ENCODE data around the gene USHBP1. TPM values are rescaled to one million over a fixed set of nuclear protein-coding genes. Genes with fewer than 3 reads are reported as not detected.

The USHBP1 gene
- total and polyA plus RNA-seq, 2 of the 13 experiments (the other 11 are each of a cell fraction or from before 2014, with no cell fraction given), result 0.15 to 1.5 TPM

DNA sequence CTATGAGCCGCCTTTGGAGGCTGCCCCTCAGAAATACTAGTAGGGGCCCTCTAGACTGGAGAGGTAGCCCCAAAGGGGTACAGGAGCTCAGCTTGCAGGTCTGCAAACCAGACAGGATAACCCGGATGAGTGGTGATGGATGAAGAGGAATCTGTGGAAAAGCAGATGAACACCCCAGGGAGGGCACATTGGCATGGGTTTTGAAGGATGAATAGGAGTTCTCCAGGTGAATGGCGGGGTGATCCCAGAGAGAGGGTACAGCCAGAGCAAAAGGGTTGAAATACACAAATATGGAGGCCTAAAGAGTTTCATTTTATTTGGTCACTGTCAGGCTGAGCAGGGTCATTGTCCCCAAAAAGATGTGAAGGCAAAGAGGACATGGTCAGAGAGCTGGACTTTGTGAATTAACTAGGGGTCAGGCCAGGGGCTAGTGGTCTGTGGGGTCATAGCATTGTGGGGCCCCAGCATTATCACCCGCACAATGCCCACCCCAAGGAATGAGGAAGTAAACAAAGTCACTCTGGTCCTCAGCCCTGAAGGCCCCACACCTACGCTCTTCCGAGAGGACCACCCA is 23.6 kb downstream of the USHBP1 start (continued):
- TF ChIP-seq GFI1 (CRISPR knock-in tag; IDR thresholded peaks at IDR 0.05; ENCODE audit: borderline replicate concordance) (no peak), ZNF335 (CRISPR knock-in tag; IDR thresholded peaks at IDR 0.05) (no peak), MAFF (IDR thresholded peaks at IDR 0.05; ENCODE audit: low read depth, low read length) (no peak), ZNF629 (CRISPR knock-in tag; conservative IDR thresholded peaks at IDR 0.05) (no peak), ZFP36L1 (CRISPR knock-in tag; IDR thresholded peaks at IDR 0.05) (no peak), AGO1 (IDR thresholded peaks at IDR 0.05; ENCODE audit: low read depth, low read length, poor library complexity, severe bottlenecking) (no peak), ADNP (CRISPR knock-in tag; IDR thresholded peaks at IDR 0.05) (no peak), ZFP36L2 (CRISPR knock-in tag; IDR thresholded peaks at IDR 0.05) (no peak), ZNF563 (CRISPR knock-in tag; IDR thresholded peaks at IDR 0.05) (no peak), CHD4 (IDR thresholded peaks at IDR 0.05; ENCODE audit: borderline replicate concordance, low read length) (no peak)
- TF ChIP-seq, protein P1, sequence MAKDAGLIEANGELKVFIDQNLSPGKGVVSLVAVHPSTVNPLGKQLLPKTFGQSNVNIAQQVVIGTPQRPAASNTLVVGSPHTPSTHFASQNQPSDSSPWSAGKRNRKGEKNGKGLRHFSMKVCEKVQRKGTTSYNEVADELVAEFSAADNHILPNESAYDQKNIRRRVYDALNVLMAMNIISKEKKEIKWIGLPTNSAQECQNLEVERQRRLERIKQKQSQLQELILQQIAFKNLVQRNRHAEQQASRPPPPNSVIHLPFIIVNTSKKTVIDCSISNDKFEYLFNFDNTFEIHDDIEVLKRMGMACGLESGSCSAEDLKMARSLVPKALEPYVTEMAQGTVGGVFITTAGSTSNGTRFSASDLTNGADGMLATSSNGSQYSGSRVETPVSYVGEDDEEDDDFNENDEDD (CRISPR knock-in tag; IDR thresholded peaks at IDR 0.05; ENCODE audit: borderline replicate concordance), result no peak
- TF ChIP-seq, protein P2, sequence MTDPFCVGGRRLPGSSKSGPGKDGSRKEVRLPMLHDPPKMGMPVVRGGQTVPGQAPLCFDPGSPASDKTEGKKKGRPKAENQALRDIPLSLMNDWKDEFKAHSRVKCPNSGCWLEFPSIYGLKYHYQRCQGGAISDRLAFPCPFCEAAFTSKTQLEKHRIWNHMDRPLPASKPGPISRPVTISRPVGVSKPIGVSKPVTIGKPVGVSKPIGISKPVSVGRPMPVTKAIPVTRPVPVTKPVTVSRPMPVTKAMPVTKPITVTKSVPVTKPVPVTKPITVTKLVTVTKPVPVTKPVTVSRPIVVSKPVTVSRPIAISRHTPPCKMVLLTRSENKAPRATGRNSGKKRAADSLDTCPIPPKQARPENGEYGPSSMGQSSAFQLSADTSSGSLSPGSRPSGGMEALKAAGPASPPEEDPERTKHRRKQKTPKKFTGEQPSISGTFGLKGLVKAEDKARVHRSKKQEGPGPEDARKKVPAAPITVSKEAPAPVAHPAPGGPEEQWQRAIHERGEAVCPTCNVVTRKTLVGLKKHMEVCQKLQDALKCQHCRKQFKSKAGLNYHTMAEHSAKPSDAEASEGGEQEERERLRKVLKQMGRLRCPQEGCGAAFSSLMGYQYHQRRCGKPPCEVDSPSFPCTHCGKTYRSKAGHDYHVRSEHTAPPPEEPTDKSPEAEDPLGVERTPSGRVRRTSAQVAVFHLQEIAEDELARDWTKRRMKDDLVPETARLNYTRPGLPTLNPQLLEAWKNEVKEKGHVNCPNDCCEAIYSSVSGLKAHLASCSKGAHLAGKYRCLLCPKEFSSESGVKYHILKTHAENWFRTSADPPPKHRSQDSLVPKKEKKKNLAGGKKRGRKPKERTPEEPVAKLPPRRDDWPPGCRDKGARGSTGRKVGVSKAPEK (CRISPR knock-in tag; IDR thresholded peaks at IDR 0.05; ENCODE audit: borderline replicate concordance), result no peak
- TF ChIP-seq, protein P3, sequence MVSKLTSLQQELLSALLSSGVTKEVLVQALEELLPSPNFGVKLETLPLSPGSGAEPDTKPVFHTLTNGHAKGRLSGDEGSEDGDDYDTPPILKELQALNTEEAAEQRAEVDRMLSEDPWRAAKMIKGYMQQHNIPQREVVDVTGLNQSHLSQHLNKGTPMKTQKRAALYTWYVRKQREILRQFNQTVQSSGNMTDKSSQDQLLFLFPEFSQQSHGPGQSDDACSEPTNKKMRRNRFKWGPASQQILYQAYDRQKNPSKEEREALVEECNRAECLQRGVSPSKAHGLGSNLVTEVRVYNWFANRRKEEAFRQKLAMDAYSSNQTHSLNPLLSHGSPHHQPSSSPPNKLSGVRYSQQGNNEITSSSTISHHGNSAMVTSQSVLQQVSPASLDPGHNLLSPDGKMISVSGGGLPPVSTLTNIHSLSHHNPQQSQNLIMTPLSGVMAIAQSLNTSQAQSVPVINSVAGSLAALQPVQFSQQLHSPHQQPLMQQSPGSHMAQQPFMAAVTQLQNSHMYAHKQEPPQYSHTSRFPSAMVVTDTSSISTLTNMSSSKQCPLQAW (CRISPR knock-in tag; IDR thresholded peaks at IDR 0.05), result no peak
- TF ChIP-seq, protein P4, sequence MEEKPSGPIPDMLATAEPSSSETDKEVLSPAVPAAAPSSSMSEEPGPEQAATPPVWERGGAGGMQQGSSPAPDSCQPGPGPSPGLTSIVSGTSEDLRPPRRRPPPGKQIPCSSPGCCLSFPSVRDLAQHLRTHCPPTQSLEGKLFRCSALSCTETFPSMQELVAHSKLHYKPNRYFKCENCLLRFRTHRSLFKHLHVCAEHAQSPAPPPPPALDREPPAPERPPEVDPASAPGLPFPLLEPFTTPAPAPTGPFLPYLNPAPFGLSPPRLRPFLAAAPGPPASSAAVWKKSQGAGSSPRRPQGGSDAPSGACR (CRISPR knock-in tag; IDR thresholded peaks at IDR 0.05), result 0 out of 2 replicates have a peak, but pooled peaks have one; percentile 2
- TF ChIP-seq, protein P5, sequence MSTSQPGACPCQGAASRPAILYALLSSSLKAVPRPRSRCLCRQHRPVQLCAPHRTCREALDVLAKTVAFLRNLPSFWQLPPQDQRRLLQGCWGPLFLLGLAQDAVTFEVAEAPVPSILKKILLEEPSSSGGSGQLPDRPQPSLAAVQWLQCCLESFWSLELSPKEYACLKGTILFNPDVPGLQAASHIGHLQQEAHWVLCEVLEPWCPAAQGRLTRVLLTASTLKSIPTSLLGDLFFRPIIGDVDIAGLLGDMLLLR (CRISPR knock-in tag; IDR thresholded peaks at IDR 0.05), result no peak

All from HepG2 (cell line).